Esophagus muscularis mucosa (tissue), 4 donors: ENCODE results near the gene DMD.

Experiments
- CTCF ChIP-seq, 3 experiments: fragments of 200-600 bp in 2 of 3; fragments of 450-650 bp in 1 of 3; sonication (generic) in 2 of 3; IDR thresholded peaks; one replicate each; pipeline ENCODE4 v1.5.1; 2017 to 2019; ENCODE audit warnings: antibody characterized with exemption in 3 of 3, mild to moderate bottlenecking in 2 of 3, moderate library complexity in 1 of 3
- EP300 ChIP-seq: sonication (generic); formaldehyde crosslinking; IDR thresholded peaks from one replicate; pipeline ENCODE4 v1.6.1; 2017; ENCODE audit warnings: antibody characterized with exemption
- POLR2A ChIP-seq: fragments of 450-650 bp; IDR thresholded peaks from one replicate; pipeline ENCODE4 v1.6.1; 2017; ENCODE audit warnings: antibody characterized with exemption, moderate library complexity, mild to moderate bottlenecking, low read depth
- POLR2AphosphoS5 ChIP-seq, 2 donors: sonication (generic); formaldehyde crosslinking; IDR thresholded peaks; one replicate each; pipeline ENCODE4 v1.6.1; 2017; ENCODE audit warnings: antibody characterized with exemption in 2 of 2

DNA sequence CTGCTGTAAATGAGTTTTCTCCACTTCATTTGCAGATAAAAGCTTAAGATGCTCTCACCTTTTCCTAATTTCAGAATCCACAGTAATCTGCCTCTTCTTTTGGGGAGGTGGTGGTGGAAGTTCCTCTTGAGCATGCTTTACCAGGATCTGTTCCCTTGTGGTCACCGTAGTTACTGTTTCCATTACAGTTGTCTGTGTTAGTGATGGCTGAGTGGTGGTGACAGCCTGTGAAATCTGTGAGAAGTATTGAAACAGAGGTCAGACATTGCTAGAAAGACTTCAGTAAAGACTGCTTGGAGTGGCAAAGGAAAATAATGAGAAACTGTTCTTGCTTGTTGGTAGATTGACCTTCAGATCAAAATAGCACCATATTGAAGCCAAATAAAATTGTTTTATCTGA is 666.2 kb downstream of the DMD start:
- no peak for TF ChIP-seq CTCF (IDR thresholded peaks at IDR 0.05)
- no peak for TF ChIP-seq POLR2A
- TF ChIP-seq EP300: no peak
- TF ChIP-seq POLR2AphosphoS5 (IDR thresholded peaks at IDR 0.05): no peak
